Trophoblast cell (in vitro differentiated cells and primary cell): ENCODE measurements around the gene HAGHL.

Experiments used
- DNase-seq, 2 donors: peaks; one replicate each; pipeline ENCODE4 v3.0.0-alpha.2; 2016
- H2AFZ ChIP-seq: 2 replicates; pipeline ENCODE4 v1.6.1; 2013; ENCODE audit warnings: low read length, moderate library complexity, mild to moderate bottlenecking; ENCODE audit not compliant: insufficient read depth, poor library complexity
- H2AK5ac ChIP-seq: 2 replicates; pipeline ENCODE4 v1.6.1; 2013; ENCODE audit warnings: mild to moderate bottlenecking, low read length
- H2BK120ac ChIP-seq: 2 replicates; pipeline ENCODE4 v1.6.1; 2013; ENCODE audit warnings: low read length, mild to moderate bottlenecking, moderate library complexity; ENCODE audit not compliant: insufficient read depth, poor library complexity
- H2BK12ac ChIP-seq: 2 replicates; pipeline ENCODE4 v1.6.1; 2013; ENCODE audit warnings: mild to moderate bottlenecking, low read length, moderate library complexity
- H2BK5ac ChIP-seq: 2 replicates; pipeline ENCODE4 v1.6.1; 2013; ENCODE audit warnings: low read length, low read depth, moderate library complexity, mild to moderate bottlenecking; ENCODE audit not compliant: poor library complexity
- H3K14ac ChIP-seq: 2 replicates; pipeline ENCODE4 v1.6.1; 2013; ENCODE audit warnings: mild to moderate bottlenecking, low read length
- H3K18ac ChIP-seq: 2 replicates; pipeline ENCODE4 v1.6.1; 2013; ENCODE audit warnings: mild to moderate bottlenecking, low read length
- H3K23ac ChIP-seq: 2 replicates; pipeline ENCODE4 v1.6.1; 2013; ENCODE audit warnings: low read length
- H3K27ac ChIP-seq: 2 replicates; pipeline ENCODE4 v1.5.1; 2013; ENCODE audit warnings: low read depth, mild to moderate bottlenecking, inconsistent platforms, low read length, moderate library complexity
- H3K27me3 ChIP-seq: 2 replicates; pipeline ENCODE4 v1.6.1; 2013; ENCODE audit warnings: inconsistent platforms, mild to moderate bottlenecking, low read length, moderate library complexity; ENCODE audit not compliant: insufficient read depth
- H3K36me3 ChIP-seq, 2 experiments: 1 replicate in 1 of 2; 2 replicates in 1 of 2; pipeline ENCODE4 v1.6.1; 2013; ENCODE audit warnings: low read length in 2 of 2, mild to moderate bottlenecking in 2 of 2, moderate library complexity in 1 of 2; ENCODE audit not compliant: insufficient read depth in 2 of 2, control insufficient read depth in 1 of 2
- H3K4ac ChIP-seq: 2 replicates; pipeline ENCODE4 v1.6.1; 2013; ENCODE audit warnings: low read depth, mild to moderate bottlenecking, low read length, moderate library complexity
- H3K4me1 ChIP-seq, 2 experiments: 1 replicate in 1 of 2; 2 replicates in 1 of 2; pipeline ENCODE4 v1.6.1; 2013; ENCODE audit warnings: low read length in 2 of 2, mild to moderate bottlenecking in 2 of 2, moderate library complexity in 1 of 2; ENCODE audit not compliant: insufficient read depth in 2 of 2, control insufficient read depth in 1 of 2
- H3K4me2 ChIP-seq: 2 replicates; pipeline ENCODE4 v1.6.1; 2013; ENCODE audit warnings: inconsistent platforms, mild to moderate bottlenecking, low read length, moderate library complexity
- H3K4me3 ChIP-seq: 2 replicates; pipeline ENCODE4 v1.5.1; 2013; ENCODE audit warnings: mild to moderate bottlenecking, low read depth, low read length, inconsistent platforms
- H3K79me1 ChIP-seq: one replicate; pipeline ENCODE4 v1.6.1; 2013; ENCODE audit warnings: low read length
- H3K79me2 ChIP-seq: 2 replicates; pipeline ENCODE4 v1.6.1; 2013; ENCODE audit warnings: low read length, mild to moderate bottlenecking; ENCODE audit not compliant: control insufficient read depth, insufficient read depth, poor library complexity
- H3K9ac ChIP-seq: 2 replicates; pipeline ENCODE4 v1.6.1; 2013; ENCODE audit warnings: mild to moderate bottlenecking, low read length
- H3K9me3 ChIP-seq: 2 replicates; pipeline ENCODE4 v1.6.1; 2013; ENCODE audit warnings: low read depth, mild to moderate bottlenecking, control low read depth, inconsistent platforms, low read length; ENCODE audit not compliant: insufficient read depth
- H4K12ac ChIP-seq: 2 replicates; pipeline ENCODE4 v1.6.1; 2013; ENCODE audit warnings: low read depth, mild to moderate bottlenecking, low read length, moderate library complexity
- H4K8ac ChIP-seq: 2 replicates; pipeline ENCODE4 v1.6.1; 2013; ENCODE audit warnings: low read depth, mild to moderate bottlenecking, low read length, moderate library complexity
- H4K91ac ChIP-seq: one replicate; pipeline ENCODE4 v1.6.1; 2013; ENCODE audit warnings: low read depth, mild to moderate bottlenecking, low read length, moderate library complexity
- WGBS: extraction: QIAGEN DNeasy Blood & Tissue Kit; methylation state at CpG from one replicate; pipeline ENCODE4 v1.1.7; 2013; ENCODE audit warnings: missing lambda C conversion rate; ENCODE audit not compliant: insufficient read length, insufficient coverage; ENCODE audit errors: extremely low coverage; 5-methylcytosine and 5-hydroxymethylcytosine counted together

HAGHL gene

DNA sequence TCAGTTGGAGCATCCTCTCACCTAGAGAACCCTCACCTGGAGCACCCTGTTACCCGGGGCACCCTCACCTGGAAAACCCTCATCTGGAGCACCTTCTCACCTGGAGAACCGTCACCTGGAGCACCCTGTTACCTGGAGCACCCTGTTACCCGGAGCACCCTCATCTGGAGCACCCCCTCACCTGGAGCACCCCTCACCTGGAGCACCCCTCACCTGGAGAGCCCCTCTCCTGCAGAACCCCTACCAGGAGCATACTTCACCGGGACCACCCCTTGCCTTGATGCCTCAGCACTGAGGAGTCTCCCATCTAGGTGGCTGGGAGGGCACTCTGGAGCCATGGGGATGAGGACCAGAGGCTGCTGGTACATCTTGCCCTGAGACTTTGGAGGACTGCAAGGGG, 17.9 kb upstream of the HAGHL start:
- H3K27ac ChIP-seq, result no peak overlapping the region
- no peaks in the 10 kb centered on the region for H3K79me2 ChIP-seq
- H3K4me3 ChIP-seq, result no peak overlapping the region
- H2BK12ac ChIP-seq, result no peak overlapping the region
- no peak overlapping the region for H3K18ac ChIP-seq
- H3K9me3 ChIP-seq, result peaks cover 7% of the 10 kb centered on the region
- no peak overlapping the region for H2AK5ac ChIP-seq
- peaks cover 4 to 5% of the 10 kb centered on the region in 2 experiments for H3K4me1 ChIP-seq
- H4K12ac ChIP-seq, result no peak overlapping the region
- no peak overlapping the region for H3K4me2 ChIP-seq
- H3K14ac ChIP-seq, result no peak overlapping the region
- no peak overlapping the region for H4K8ac ChIP-seq
- H3K36me3 ChIP-seq, result no peaks in the 10 kb centered on the region
- no peak overlapping the region for H2AFZ ChIP-seq
- no peak overlapping the region for H2BK5ac ChIP-seq
- peaks cover 28% of the 10 kb centered on the region for H3K27me3 ChIP-seq
- no peak overlapping the region for H2BK120ac ChIP-seq
- H3K4ac ChIP-seq, result no peak overlapping the region
- no peak overlapping the region for H4K91ac ChIP-seq
- no peak overlapping the region for H3K9ac ChIP-seq
- no CpG with 5 or more reads among the region's 4 CpGs for WGBS
- H3K79me1 ChIP-seq, result no peaks in the 10 kb centered on the region
- DNase-seq, result no peak
- no peak overlapping the region for H3K23ac ChIP-seq

DNA sequence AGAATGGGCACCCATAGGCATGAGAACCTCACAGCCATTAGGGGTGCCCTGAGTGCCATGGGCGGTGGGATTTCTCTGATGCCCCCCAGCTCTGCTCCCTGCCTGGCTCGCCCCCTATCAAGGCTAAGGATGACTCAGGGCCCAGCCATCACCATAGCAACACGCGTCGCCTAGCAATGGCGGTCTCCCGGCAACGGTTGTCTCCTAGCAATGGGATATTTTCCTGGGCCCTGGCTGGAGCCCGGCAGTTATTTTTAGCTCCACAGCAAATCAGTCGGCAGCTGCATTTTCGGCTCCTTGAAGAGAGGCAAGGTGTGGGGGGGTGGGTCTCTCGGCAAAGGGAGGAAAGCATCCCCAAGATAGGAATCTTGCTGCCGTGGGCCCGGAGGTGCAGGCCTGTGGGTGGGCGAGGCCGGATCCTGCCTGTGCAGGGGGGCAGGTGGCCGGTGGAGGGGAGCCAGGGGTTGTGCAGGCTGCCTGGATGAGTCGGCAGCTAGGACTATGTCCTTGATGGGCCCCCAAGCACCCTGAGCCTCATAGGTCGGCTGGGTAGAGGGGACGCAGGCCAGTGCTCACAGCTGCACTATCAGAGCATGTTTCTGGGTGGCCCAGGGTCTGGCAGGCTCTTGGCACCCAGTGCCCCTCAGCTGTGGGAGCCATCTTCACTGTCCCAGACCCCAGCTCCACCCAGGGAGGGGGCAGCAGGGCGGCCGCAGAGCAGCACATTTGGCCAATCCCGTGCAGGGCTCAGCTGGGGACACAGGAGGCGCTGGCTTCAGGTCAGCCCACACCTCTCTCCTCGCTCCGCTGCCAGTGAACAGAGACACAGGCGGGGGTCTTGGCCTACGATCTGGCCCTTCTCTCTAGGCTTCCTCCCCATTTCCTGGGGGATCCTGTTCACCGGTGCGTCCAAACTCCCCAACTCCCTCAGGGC, 17.1 kb upstream of the HAGHL start:
- H3K9ac ChIP-seq, result no peak overlapping the region
- no peaks in the 10 kb centered on the region for H3K79me2 ChIP-seq
- H2AFZ ChIP-seq, result no peak overlapping the region
- H3K9me3 ChIP-seq, result peaks cover 12% of the 10 kb centered on the region
- H4K91ac ChIP-seq, result no peak overlapping the region
- peaks cover 20% of the 10 kb centered on the region for H3K27me3 ChIP-seq
- H4K8ac ChIP-seq, result no peak overlapping the region
- H3K4me2 ChIP-seq, result no peak overlapping the region
- H3K4me3 ChIP-seq, result no peak overlapping the region
- no peak overlapping the region for H4K12ac ChIP-seq
- peaks cover 12 to 13% of the 10 kb centered on the region in 2 experiments for H3K4me1 ChIP-seq
- H3K4ac ChIP-seq, result no peak overlapping the region
- no peak overlapping the region for H3K18ac ChIP-seq
- no peak overlapping the region for H2BK120ac ChIP-seq
- H3K23ac ChIP-seq, result no peak overlapping the region
- no peak overlapping the region for H2AK5ac ChIP-seq
- no peaks in the 10 kb centered on the region for H3K36me3 ChIP-seq
- no peak overlapping the region for H3K14ac ChIP-seq
- H2BK12ac ChIP-seq, result no peak overlapping the region
- H3K79me1 ChIP-seq, result peaks cover 2% of the 10 kb centered on the region
- no CpG with 5 or more reads among the region's 30 CpGs for WGBS
- no peak overlapping the region for H2BK5ac ChIP-seq
- peak; percentile 71 to 72 for DNase-seq
- H3K27ac ChIP-seq, result no peak overlapping the region

DNA sequence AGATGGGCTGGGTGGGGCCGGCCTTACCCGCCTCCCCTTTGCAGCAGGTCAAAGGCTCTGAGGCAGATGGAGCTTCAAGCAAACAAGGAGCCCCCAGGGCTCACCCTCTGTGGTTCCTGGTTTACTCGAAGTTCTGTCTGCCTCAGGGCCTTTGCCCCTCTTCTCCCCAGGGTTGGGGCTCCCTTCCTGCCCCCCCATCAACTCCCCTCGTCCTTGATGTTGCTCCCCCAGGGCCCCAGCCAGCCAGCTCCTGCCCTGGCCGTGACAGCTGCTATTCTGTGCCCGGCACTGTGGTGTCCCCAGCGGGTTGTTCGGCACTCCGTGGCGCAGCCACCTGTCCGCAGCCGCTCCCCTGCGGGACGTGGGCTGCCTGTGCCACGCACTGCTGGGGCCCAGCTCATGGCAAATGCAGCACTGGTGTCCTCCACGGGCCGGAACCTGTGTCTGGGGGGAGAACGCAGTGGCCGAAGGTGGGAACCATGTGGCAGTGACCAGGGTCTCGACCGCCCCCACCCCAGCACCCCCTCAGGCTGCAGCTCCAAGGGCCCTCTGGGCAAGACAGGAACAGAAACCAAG, 16.3 kb upstream of the HAGHL start:
- H3K18ac ChIP-seq, result no peak overlapping the region
- no peak overlapping the region for H3K4me2 ChIP-seq
- H4K12ac ChIP-seq, result no peak overlapping the region
- H3K9ac ChIP-seq, result no peak overlapping the region
- no CpG with 5 or more reads among the region's 21 CpGs for WGBS
- H2AK5ac ChIP-seq, result no peak overlapping the region
- H3K4ac ChIP-seq, result no peak overlapping the region
- peaks cover 2% of the 10 kb centered on the region for H3K79me1 ChIP-seq
- no peak overlapping the region for H3K27ac ChIP-seq
- no peak overlapping the region for H3K4me3 ChIP-seq
- H3K9me3 ChIP-seq, result peaks cover 12% of the 10 kb centered on the region
- no peak overlapping the region for H2BK12ac ChIP-seq
- H4K8ac ChIP-seq, result no peak overlapping the region
- H4K91ac ChIP-seq, result no peak overlapping the region
- no peak overlapping the region for H3K23ac ChIP-seq
- H3K14ac ChIP-seq, result no peak overlapping the region
- H2BK120ac ChIP-seq, result no peak overlapping the region
- H2AFZ ChIP-seq, result no peak overlapping the region
- H3K79me2 ChIP-seq, result no peaks in the 10 kb centered on the region
- H3K27me3 ChIP-seq, result peaks cover 21% of the 10 kb centered on the region
- no peak overlapping the region for H2BK5ac ChIP-seq
- no peaks in the 10 kb centered on the region for H3K36me3 ChIP-seq
- DNase-seq, result no peak
- H3K4me1 ChIP-seq, result peaks cover 15 to 16% of the 10 kb centered on the region in 2 experiments

DNA sequence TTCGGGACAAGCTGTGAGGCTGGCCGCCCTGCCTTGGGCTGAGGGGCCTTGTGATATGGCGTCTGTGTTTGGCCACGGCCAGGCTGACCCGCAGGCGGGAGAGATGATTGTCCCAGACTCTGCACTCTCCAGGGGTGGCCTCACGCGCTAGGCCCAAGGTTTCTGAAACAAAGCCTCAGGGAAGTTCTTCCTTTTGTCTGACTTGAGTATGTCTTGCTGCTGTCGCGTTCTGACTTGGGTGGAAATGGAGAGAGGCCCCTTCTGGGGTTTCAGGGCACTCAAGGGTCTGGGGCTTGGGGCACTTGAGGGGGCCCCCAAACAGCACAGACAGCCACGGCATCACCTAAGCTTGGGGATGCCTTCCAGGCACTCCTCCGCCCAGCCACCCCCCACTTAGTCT, 15.8 kb upstream of the HAGHL start:
- peaks cover 12% of the 10 kb centered on the region for H3K9me3 ChIP-seq
- no peak overlapping the region for H3K9ac ChIP-seq
- no peak overlapping the region for H4K8ac ChIP-seq
- H3K18ac ChIP-seq, result no peak overlapping the region
- H3K4ac ChIP-seq, result no peak overlapping the region
- H3K4me1 ChIP-seq, result peaks cover 18 to 19% of the 10 kb centered on the region in 2 experiments
- H3K4me2 ChIP-seq, result no peak overlapping the region
- no CpG with 5 or more reads among the region's 12 CpGs for WGBS
- no peak overlapping the region for H2AK5ac ChIP-seq
- H3K79me2 ChIP-seq, result no peaks in the 10 kb centered on the region
- H3K79me1 ChIP-seq, result peaks cover 2% of the 10 kb centered on the region
- no peak overlapping the region for H3K23ac ChIP-seq
- H2BK5ac ChIP-seq, result no peak overlapping the region
- H3K36me3 ChIP-seq, result no peaks in the 10 kb centered on the region
- no peak overlapping the region for H4K91ac ChIP-seq
- H3K4me3 ChIP-seq, result no peak overlapping the region
- H3K27ac ChIP-seq, result no peak overlapping the region
- H4K12ac ChIP-seq, result no peak overlapping the region
- DNase-seq, result no peak
- no peak overlapping the region for H2BK12ac ChIP-seq
- no peak overlapping the region for H3K14ac ChIP-seq
- no peak overlapping the region for H2AFZ ChIP-seq
- H3K27me3 ChIP-seq, result peaks cover 24% of the 10 kb centered on the region
- H2BK120ac ChIP-seq, result no peak overlapping the region
